Activated T-helper 1 cell treated with anti-CD3 and anti-CD28 coated beads, Interleukin-12 subunit alpha, Interleukin-12 subunit beta, Interleukin-2, Interleukin-4 antibody, amounts not matched to agents 30 ng/mL and 10 ng/mL and 1 ng/mL, durations not matched to agents 14 hours and 24 hours and 36 hours (primary cell): ENCODE measurements around the gene CACNA2D1. TPM values are rescaled to one million over a fixed set of nuclear protein-coding genes. Genes with fewer than 3 reads are reported as not detected.

Experiments used
- DNase-seq: peaks from one replicate; pipeline ENCODE4 v3.0.0; 2021; ENCODE audit warnings: low spot score
- H3K27ac Mint-ChIP-seq: one replicate; pipeline ENCODE4 v1.8.0; 2021; ENCODE audit warnings: mild to moderate bottlenecking, mixed read lengths
- H3K27me3 Mint-ChIP-seq: one replicate; pipeline ENCODE4 v1.8.0; 2022; ENCODE audit warnings: mild to moderate bottlenecking, moderate library complexity, mixed read lengths; ENCODE audit not compliant: insufficient read depth
- H3K36me3 Mint-ChIP-seq: one replicate; pipeline ENCODE4 v1.8.0; 2021; ENCODE audit warnings: low read depth, mixed read lengths
- H3K4me1 Mint-ChIP-seq: one replicate; pipeline ENCODE4 v1.8.0; 2021; ENCODE audit warnings: low read depth, mixed read lengths
- H3K4me3 Mint-ChIP-seq: one replicate; pipeline ENCODE4 v1.8.0; 2021; ENCODE audit warnings: mild to moderate bottlenecking, moderate library complexity, mixed read lengths
- H3K9me3 Mint-ChIP-seq: one replicate; pipeline ENCODE4 v1.8.0; 2021; ENCODE audit warnings: mixed read lengths
- intact Hi-C: fragments of 100-400 bp; cut with micrococcal nuclease; formaldehyde crosslinking; loops from one replicate; pipeline ENCODE4 v1.15.1; 2024
- total RNA-seq: library from RNA; stranded (reverse); gene quantifications from 2 replicates; pipeline ENCODE4 v1.2.3, GENCODE V29; 2022

CACNA2D1 gene
- total RNA-seq, 1 donor from 2014 or later = not detected

- intact Hi-C loops = no loop called here
- H3K27me3 Mint-ChIP-seq = no peaks in the 10 kb centered on the region
- no peaks in the 10 kb centered on the region for H3K4me1 Mint-ChIP-seq
- H3K27ac Mint-ChIP-seq = no peak overlapping the region
- no peak overlapping the region for H3K4me3 Mint-ChIP-seq
- no peaks in the 10 kb centered on the region for H3K9me3 Mint-ChIP-seq
- DNase-seq = no peak
- H3K36me3 Mint-ChIP-seq = no peaks in the 10 kb centered on the region
Observed at GRCh38 chr7:82270870-82271269, 172.7 kb downstream of the CACNA2D1 start.

- Mint-ChIP-seq H3K4me3 (no peak overlapping the region), H3K27ac (no peak overlapping the region), H3K36me3 (no peaks in the 10 kb centered on the region), H3K27me3 (no peaks in the 10 kb centered on the region), H3K9me3 (no peaks in the 10 kb centered on the region), H3K4me1 (no peaks in the 10 kb centered on the region)
- intact Hi-C loops = no loop called here
- no peak for DNase-seq
Observed at GRCh38 chr7:82268632-82269031, 174.9 kb downstream of the CACNA2D1 start.

GRCh38 chr7:82266081-82266480, 177.5 kb downstream of the CACNA2D1 start:
- no peak overlapping the region for H3K4me3 Mint-ChIP-seq
- no peak overlapping the region for H3K27ac Mint-ChIP-seq
- H3K4me1 Mint-ChIP-seq = no peaks in the 10 kb centered on the region
- DNase-seq = no peak
- H3K9me3 Mint-ChIP-seq = no peaks in the 10 kb centered on the region
- intact Hi-C loops = no loop called here
- no peaks in the 10 kb centered on the region for H3K36me3 Mint-ChIP-seq
- H3K27me3 Mint-ChIP-seq = no peaks in the 10 kb centered on the region

GRCh38 chr7:82264783-82265305, 178.7 kb downstream of the CACNA2D1 start:
- no peaks in the 10 kb centered on the region for H3K9me3 Mint-ChIP-seq
- no peak for DNase-seq
- H3K27me3 Mint-ChIP-seq = no peaks in the 10 kb centered on the region
- intact Hi-C loops = no loop called here
- no peaks in the 10 kb centered on the region for H3K4me1 Mint-ChIP-seq
- no peak overlapping the region for H3K27ac Mint-ChIP-seq
- no peaks in the 10 kb centered on the region for H3K36me3 Mint-ChIP-seq
- H3K4me3 Mint-ChIP-seq = no peak overlapping the region

GRCh38 chr7:82263920-82264782, 179.4 kb downstream of the CACNA2D1 start:
- Mint-ChIP-seq H3K27ac (no peak overlapping the region), H3K27me3 (no peaks in the 10 kb centered on the region), H3K9me3 (no peaks in the 10 kb centered on the region), H3K4me3 (no peak overlapping the region), H3K4me1 (no peaks in the 10 kb centered on the region), H3K36me3 (no peaks in the 10 kb centered on the region)
- intact Hi-C loops = no loop called here
- DNase-seq = no peak

GRCh38 chr7:82258181-82258580, 185.4 kb downstream of the CACNA2D1 start:
- Mint-ChIP-seq H3K9me3 (no peaks in the 10 kb centered on the region), H3K27me3 (no peaks in the 10 kb centered on the region), H3K4me1 (no peaks in the 10 kb centered on the region), H3K4me3 (no peak overlapping the region), H3K36me3 (no peaks in the 10 kb centered on the region), H3K27ac (no peak overlapping the region)
- intact Hi-C loops = no loop called here
- no peak for DNase-seq

- DNase-seq = no peak
- Mint-ChIP-seq H3K4me3 (no peak overlapping the region), H3K9me3 (no peaks in the 10 kb centered on the region), H3K36me3 (no peaks in the 10 kb centered on the region), H3K27ac (no peak overlapping the region), H3K27me3 (no peaks in the 10 kb centered on the region), H3K4me1 (no peaks in the 10 kb centered on the region)
- intact Hi-C loops = no loop called here
Observed at GRCh38 chr7:82257118-82257695, 186.4 kb downstream of the CACNA2D1 start.

GRCh38 chr7:82255706-82256105, 187.9 kb downstream of the CACNA2D1 start:
- intact Hi-C loops = no loop called here
- H3K4me3 Mint-ChIP-seq = no peak overlapping the region
- no peak overlapping the region for H3K27ac Mint-ChIP-seq
- H3K9me3 Mint-ChIP-seq = no peaks in the 10 kb centered on the region
- no peaks in the 10 kb centered on the region for H3K36me3 Mint-ChIP-seq
- DNase-seq = no peak
- H3K4me1 Mint-ChIP-seq = no peaks in the 10 kb centered on the region
- H3K27me3 Mint-ChIP-seq = no peaks in the 10 kb centered on the region

- H3K4me1 Mint-ChIP-seq = no peaks in the 10 kb centered on the region
- no peak overlapping the region for H3K4me3 Mint-ChIP-seq
- no peaks in the 10 kb centered on the region for H3K27me3 Mint-ChIP-seq
- DNase-seq = no peak
- no peaks in the 10 kb centered on the region for H3K9me3 Mint-ChIP-seq
- H3K36me3 Mint-ChIP-seq = no peaks in the 10 kb centered on the region
- H3K27ac Mint-ChIP-seq = no peak overlapping the region
- intact Hi-C loops = no loop called here
Observed at GRCh38 chr7:82250598-82250997, 193.0 kb downstream of the CACNA2D1 start.

- intact Hi-C loops = no loop called here
- no peak overlapping the region for H3K4me3 Mint-ChIP-seq
- H3K27me3 Mint-ChIP-seq = no peaks in the 10 kb centered on the region
- no peak overlapping the region for H3K27ac Mint-ChIP-seq
- no peaks in the 10 kb centered on the region for H3K4me1 Mint-ChIP-seq
- no peaks in the 10 kb centered on the region for H3K36me3 Mint-ChIP-seq
- H3K9me3 Mint-ChIP-seq = no peaks in the 10 kb centered on the region
- DNase-seq = no peak
Observed at GRCh38 chr7:82249979-82250378, 193.6 kb downstream of the CACNA2D1 start.

GRCh38 chr7:82247814-82248433, 195.7 kb downstream of the CACNA2D1 start:
- H3K27me3 Mint-ChIP-seq = no peaks in the 10 kb centered on the region
- no peaks in the 10 kb centered on the region for H3K36me3 Mint-ChIP-seq
- intact Hi-C loops = no loop called here

GRCh38 chr7:82244947-82245517, 198.5 kb downstream of the CACNA2D1 start:
- Mint-ChIP-seq H3K4me3 (no peak overlapping the region), H3K4me1 (no peaks in the 10 kb centered on the region), H3K27me3 (no peaks in the 10 kb centered on the region), H3K9me3 (no peaks in the 10 kb centered on the region), H3K27ac (no peak overlapping the region), H3K36me3 (no peaks in the 10 kb centered on the region)
- intact Hi-C loops = no loop called here
- DNase-seq = no peak

More at GRCh38 chr7:82247814-82248433, 195.7 kb downstream of the CACNA2D1 start:
- no peak for DNase-seq
- Mint-ChIP-seq H3K4me3 (no peak overlapping the region), H3K27ac (no peak overlapping the region), H3K4me1 (no peaks in the 10 kb centered on the region), H3K9me3 (no peaks in the 10 kb centered on the region)

- Mint-ChIP-seq H3K9me3 (no peaks in the 10 kb centered on the region), H3K27ac (no peak overlapping the region), H3K4me1 (no peaks in the 10 kb centered on the region), H3K27me3 (no peaks in the 10 kb centered on the region), H3K4me3 (no peak overlapping the region), H3K36me3 (no peaks in the 10 kb centered on the region)
- intact Hi-C loops = no loop called here
- DNase-seq = no peak
Observed at GRCh38 chr7:82241356-82241755, 202.2 kb downstream of the CACNA2D1 start.
